OCI-LY3 (cell line): ENCODE results near the gene GRIK4.

ENCODE experiments used
- H2AFZ ChIP-seq: fragments of 200-600, 300-600 bp; shearing (Covaris generic); 2 replicates; pipeline ENCODE4 v1.6.0; 2014; ENCODE audit warnings: antibody characterized with exemption, low read depth, low read length
- H3K27ac ChIP-seq: fragments of 200-600, 300-600 bp; sonication (generic); 2 replicates; pipeline ENCODE4 v1.5.1; 2014; ENCODE audit warnings: mild to moderate bottlenecking, low read length, moderate library complexity, mixed read lengths
- H3K27me3 ChIP-seq: fragments of 200-600, 300-600 bp; sonication (generic); 2 replicates; pipeline ENCODE4 v1.6.1; 2014; ENCODE audit warnings: low read depth, low read length, mixed read lengths
- H3K36me3 ChIP-seq: fragments of 200-600, 300-600 bp; sonication (generic); replicated peaks from 2 replicates; pipeline ENCODE3; 2014; ENCODE audit warnings: low read depth, low read length, mixed read lengths
- H3K4me1 ChIP-seq: fragments of 300-600, 200-600 bp; sonication (generic); 2 replicates; pipeline ENCODE4 v1.6.1; 2014; ENCODE audit warnings: low read length, mixed read lengths
- H3K4me2 ChIP-seq: fragments of 200-600, 300-600 bp; sonication (generic); 2 replicates; pipeline ENCODE4 v1.6.1; 2014; ENCODE audit warnings: low read length, mixed read lengths
- H3K4me3 ChIP-seq: fragments of 300-600, 200-600 bp; sonication (generic); 2 replicates; pipeline ENCODE4 v1.5.1; 2014; ENCODE audit warnings: antibody characterized with exemption, mild to moderate bottlenecking, low read length, moderate library complexity
- H3K79me2 ChIP-seq: fragments of 300-600, 200-600 bp; shearing (Covaris generic); 2 replicates; pipeline ENCODE4 v1.6.1; 2014; ENCODE audit warnings: mild to moderate bottlenecking, low read length, mixed read lengths
- H3K9ac ChIP-seq: fragments of 300-600, 200-600 bp; shearing (Covaris generic); 2 replicates; pipeline ENCODE4 v1.6.0; 2014; ENCODE audit warnings: mild to moderate bottlenecking, low read length, moderate library complexity
- H3K9me3 ChIP-seq: fragments of 200-600, 300-600 bp; shearing (Covaris generic); 2 replicates; pipeline ENCODE4 v1.6.1; 2014; ENCODE audit warnings: low read length, mixed read lengths; ENCODE audit not compliant: insufficient read depth
- H4K20me1 ChIP-seq: fragments of 200-600, 300-600 bp; sonication (generic); 2 replicates; pipeline ENCODE4 v1.6.1; 2016; ENCODE audit warnings: low read length, mixed read lengths; ENCODE audit not compliant: insufficient read depth
- CTCF ChIP-seq: fragments of 200-600, 300-600 bp; sonication (generic); IDR thresholded peaks from 2 replicates; pipeline ENCODE4 v1.5.1; 2014; ENCODE audit warnings: antibody characterized with exemption, low read length, low read depth
- EZH2phosphoT487 ChIP-seq: fragments of 200-600 bp; shearing (Covaris generic); IDR thresholded peaks from 2 replicates; pipeline ENCODE4 v1.6.1; 2018; ENCODE audit warnings: antibody characterized with exemption, mixed run types, low read depth

Gene GRIK4

GRCh38 chr11:121037016-121037415 is 525.5 kb downstream of the GRIK4 start:
- no peaks in the 10 kb centered on the region for H3K36me3 ChIP-seq
- H3K9ac ChIP-seq: no peak overlapping the region
- H3K4me1 ChIP-seq: peaks cover 10% of the 10 kb centered on the region
- peaks cover 6% of the 10 kb centered on the region; the same call in 1 of the 2 replicates for H3K79me2 ChIP-seq
- TF ChIP-seq CTCF (no peak), EZH2phosphoT487 (no peak)
- H3K9me3 ChIP-seq: no peaks in the 10 kb centered on the region
- no peak overlapping the region for H3K4me3 ChIP-seq
- 0 out of 2 replicates have a peak, but pooled peaks cover 3% of the 10 kb centered on the region for H4K20me1 ChIP-seq
- H3K27ac ChIP-seq: no peak overlapping the region
- no peaks in the 10 kb centered on the region for H3K27me3 ChIP-seq
- H3K4me2 ChIP-seq: no peak overlapping the region
- H2AFZ ChIP-seq: no peak overlapping the region
